ENCODE measurements around the gene THADA. TPM values are rescaled to one million over a fixed set of nuclear protein-coding genes. Genes with fewer than 3 reads are reported as not detected.

The THADA gene
- total RNA-seq, 1 experiment from 2014 or later = 27.5 TPM

DNA sequence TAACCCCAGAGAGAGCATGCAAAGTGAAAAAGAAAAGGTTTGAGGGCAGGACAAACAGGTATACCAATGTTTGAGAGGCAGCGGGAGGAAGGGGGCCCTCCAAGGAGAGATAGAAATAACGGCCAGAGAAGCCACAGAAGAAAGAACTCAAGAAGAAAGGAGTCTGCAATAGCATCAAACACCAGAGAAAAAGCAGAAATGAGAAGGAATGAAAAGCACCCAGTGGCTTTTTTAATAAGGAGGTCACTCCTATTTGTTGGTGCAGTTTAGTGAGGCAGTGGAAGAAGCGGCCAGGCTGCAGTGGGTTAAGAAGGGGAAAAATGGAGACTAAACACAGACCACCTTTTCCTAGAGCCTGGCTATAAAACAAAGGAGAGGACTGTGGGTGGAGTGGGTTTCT, 177.2 kb downstream of the THADA start:
- DNase-seq (ENCODE audit: low spot score) (no peak), ATAC-seq (no peak)
- H3K9me3 Mint-ChIP-seq = no peaks in the 10 kb centered on the region
- ChIA-PET POLR2A (no interaction called here), CTCF (no interaction called here)
- H3K4me1 Mint-ChIP-seq = peaks cover 15% of the 10 kb centered on the region
- no peaks in the 10 kb centered on the region for H3K27me3 Mint-ChIP-seq (ENCODE audit: low read depth)
- H3K36me3 Mint-ChIP-seq = no peaks in the 10 kb centered on the region
- no peak overlapping the region for H3K4me3 Mint-ChIP-seq
- TF ChIP-seq ESRRA (CRISPR knock-in tag; IDR thresholded peaks at IDR 0.05; ENCODE audit: borderline replicate concordance) = no peak
- no peak for TF ChIP-seq CBFB (CRISPR knock-in tag; IDR thresholded peaks at IDR 0.05; ENCODE audit: low read depth)
- TF ChIP-seq ZNF138 (CRISPR knock-in tag; conservative IDR thresholded peaks at IDR 0.05) = no peak
- TF ChIP-seq E2F1 (CRISPR knock-in tag; IDR thresholded peaks at IDR 0.05) = no peak
- TF ChIP-seq E2F4 (CRISPR knock-in tag; IDR thresholded peaks at IDR 0.05; ENCODE audit: borderline replicate concordance, low read depth) = no peak
- TF ChIP-seq ZBTB21 (CRISPR knock-in tag; IDR thresholded peaks at IDR 0.05; ENCODE audit: borderline replicate concordance) = no peak
- no peak for TF ChIP-seq AFF4 (CRISPR knock-in tag; IDR thresholded peaks at IDR 0.05; ENCODE audit: borderline replicate concordance)
- no peak overlapping the region for H3K27ac Mint-ChIP-seq

DNA sequence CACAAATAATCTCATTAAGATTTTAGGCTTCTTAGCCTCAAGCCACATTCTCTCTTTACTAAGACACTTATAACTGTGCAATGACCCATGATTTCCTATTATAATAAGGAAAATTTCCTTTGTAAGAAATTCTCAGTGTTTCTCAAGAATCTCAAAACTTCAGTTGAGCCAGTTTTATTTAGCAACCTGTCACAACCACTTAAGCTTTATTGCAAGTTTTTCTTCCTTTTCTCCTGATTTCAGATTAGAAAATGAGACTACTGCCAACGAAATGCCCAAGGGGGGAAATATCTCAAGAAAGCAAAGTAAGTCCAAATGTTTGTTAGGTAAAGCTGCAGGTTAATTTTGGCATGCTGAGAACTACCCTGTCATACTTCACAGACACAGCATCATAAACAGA, 178.5 kb downstream of the THADA start:
- CTCF ChIA-PET = no interaction called here
- Mint-ChIP-seq H3K36me3 (no peaks in the 10 kb centered on the region), H3K27ac (no peak overlapping the region)
- no peak for TF ChIP-seq ZNF396 (CRISPR knock-in tag; IDR thresholded peaks at IDR 0.05; ENCODE audit: borderline replicate concordance)
- TF ChIP-seq ATF2 (CRISPR knock-in tag; IDR thresholded peaks at IDR 0.05; ENCODE audit: borderline replicate concordance, low read depth) = no peak
- no peak for TF ChIP-seq ZNF232 (CRISPR knock-in tag; IDR thresholded peaks at IDR 0.05)
- no peak for TF ChIP-seq EMX1 (CRISPR knock-in tag; IDR thresholded peaks at IDR 0.05)
- TF ChIP-seq, protein P1, sequence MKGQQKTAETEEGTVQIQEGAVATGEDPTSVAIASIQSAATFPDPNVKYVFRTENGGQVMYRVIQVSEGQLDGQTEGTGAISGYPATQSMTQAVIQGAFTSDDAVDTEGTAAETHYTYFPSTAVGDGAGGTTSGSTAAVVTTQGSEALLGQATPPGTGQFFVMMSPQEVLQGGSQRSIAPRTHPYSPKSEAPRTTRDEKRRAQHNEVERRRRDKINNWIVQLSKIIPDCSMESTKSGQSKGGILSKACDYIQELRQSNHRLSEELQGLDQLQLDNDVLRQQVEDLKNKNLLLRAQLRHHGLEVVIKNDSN (CRISPR knock-in tag; IDR thresholded peaks at IDR 0.05) = no peak
- TF ChIP-seq, protein P2, sequence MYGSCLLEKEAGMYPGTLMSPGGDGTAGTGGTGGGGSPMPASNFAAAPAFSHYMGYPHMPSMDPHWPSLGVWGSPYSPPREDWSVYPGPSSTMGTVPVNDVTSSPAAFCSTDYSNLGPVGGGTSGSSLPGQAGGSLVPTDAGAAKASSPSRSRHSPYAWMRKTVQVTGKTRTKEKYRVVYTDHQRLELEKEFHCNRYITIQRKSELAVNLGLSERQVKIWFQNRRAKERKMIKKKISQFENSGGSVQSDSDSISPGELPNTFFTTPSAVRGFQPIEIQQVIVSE (CRISPR knock-in tag; IDR thresholded peaks at IDR 0.05; ENCODE audit: borderline replicate concordance) = no peak
- TF ChIP-seq NR2C2 (CRISPR knock-in tag; IDR thresholded peaks at IDR 0.05) = no peak
- no peak for TF ChIP-seq ELF4 (CRISPR knock-in tag; IDR thresholded peaks at IDR 0.05; ENCODE audit: low read depth)
- TF ChIP-seq NFE2L1 (CRISPR knock-in tag; IDR thresholded peaks at IDR 0.05) = no peak
- TF ChIP-seq, protein P3, sequence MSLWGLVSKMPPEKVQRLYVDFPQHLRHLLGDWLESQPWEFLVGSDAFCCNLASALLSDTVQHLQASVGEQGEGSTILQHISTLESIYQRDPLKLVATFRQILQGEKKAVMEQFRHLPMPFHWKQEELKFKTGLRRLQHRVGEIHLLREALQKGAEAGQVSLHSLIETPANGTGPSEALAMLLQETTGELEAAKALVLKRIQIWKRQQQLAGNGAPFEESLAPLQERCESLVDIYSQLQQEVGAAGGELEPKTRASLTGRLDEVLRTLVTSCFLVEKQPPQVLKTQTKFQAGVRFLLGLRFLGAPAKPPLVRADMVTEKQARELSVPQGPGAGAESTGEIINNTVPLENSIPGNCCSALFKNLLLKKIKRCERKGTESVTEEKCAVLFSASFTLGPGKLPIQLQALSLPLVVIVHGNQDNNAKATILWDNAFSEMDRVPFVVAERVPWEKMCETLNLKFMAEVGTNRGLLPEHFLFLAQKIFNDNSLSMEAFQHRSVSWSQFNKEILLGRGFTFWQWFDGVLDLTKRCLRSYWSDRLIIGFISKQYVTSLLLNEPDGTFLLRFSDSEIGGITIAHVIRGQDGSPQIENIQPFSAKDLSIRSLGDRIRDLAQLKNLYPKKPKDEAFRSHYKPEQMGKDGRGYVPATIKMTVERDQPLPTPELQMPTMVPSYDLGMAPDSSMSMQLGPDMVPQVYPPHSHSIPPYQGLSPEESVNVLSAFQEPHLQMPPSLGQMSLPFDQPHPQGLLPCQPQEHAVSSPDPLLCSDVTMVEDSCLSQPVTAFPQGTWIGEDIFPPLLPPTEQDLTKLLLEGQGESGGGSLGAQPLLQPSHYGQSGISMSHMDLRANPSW (CRISPR knock-in tag; conservative IDR thresholded peaks at IDR 0.05; ENCODE audit: low read depth) = no peak
- TF ChIP-seq, protein P4, sequence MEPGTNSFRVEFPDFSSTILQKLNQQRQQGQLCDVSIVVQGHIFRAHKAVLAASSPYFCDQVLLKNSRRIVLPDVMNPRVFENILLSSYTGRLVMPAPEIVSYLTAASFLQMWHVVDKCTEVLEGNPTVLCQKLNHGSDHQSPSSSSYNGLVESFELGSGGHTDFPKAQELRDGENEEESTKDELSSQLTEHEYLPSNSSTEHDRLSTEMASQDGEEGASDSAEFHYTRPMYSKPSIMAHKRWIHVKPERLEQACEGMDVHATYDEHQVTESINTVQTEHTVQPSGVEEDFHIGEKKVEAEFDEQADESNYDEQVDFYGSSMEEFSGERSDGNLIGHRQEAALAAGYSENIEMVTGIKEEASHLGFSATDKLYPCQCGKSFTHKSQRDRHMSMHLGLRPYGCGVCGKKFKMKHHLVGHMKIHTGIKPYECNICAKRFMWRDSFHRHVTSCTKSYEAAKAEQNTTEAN (CRISPR knock-in tag; IDR thresholded peaks at IDR 0.05) = no peak
- no peak for TF ChIP-seq ATF1 (CRISPR knock-in tag; IDR thresholded peaks at IDR 0.05)
- no peak for TF ChIP-seq ATF3 (CRISPR knock-in tag; conservative IDR thresholded peaks at IDR 0.05)

More for the DNA sequence above, 178.5 kb downstream of the THADA start:
- Mint-ChIP-seq H3K9me3 (no peaks in the 10 kb centered on the region), H3K4me1 (peaks cover 17% of the 10 kb centered on the region), H3K4me3 (no peak overlapping the region), H3K27me3 (ENCODE audit: low read depth) (no peaks in the 10 kb centered on the region)
- POLR2A ChIA-PET = no interaction called here
- no peak for DNase-seq (ENCODE audit: low spot score)
- no peak for ATAC-seq
